Activated B cell treated with CpG ODN at 0.5 μM for 24 hours (primary cell): ENCODE measurements around the gene GNB1L. TPM values are rescaled to one million over a fixed set of nuclear protein-coding genes. Genes with fewer than 3 reads are reported as not detected.

ENCODE experiments used
- ATAC-seq: fragments of 200-7000 bp; cut with Tn5 transposase; one replicate; pipeline ENCODE4 v1.10.0; 2021; ENCODE audit warnings: low read depth, mild to moderate bottlenecking, moderate library complexity
- CTCF ChIA-PET: fragments of 350-600 bp; sonication (Branson Sonifier 250); formaldehyde crosslinking; loops from one replicate; lab custom pipeline; 2021; ENCODE audit warnings: antibody characterized with exemption; lab: Charles Lee
- POLR2A ChIA-PET: fragments of 350-600 bp; sonication (Branson Sonifier 250); formaldehyde crosslinking; loops from one replicate; lab custom pipeline; 2021; ENCODE audit warnings: antibody characterized with exemption; lab: Charles Lee
- DNase-seq: peaks from one replicate; pipeline ENCODE4 v3.0.0; 2022
- H3K27ac Mint-ChIP-seq: one replicate; pipeline ENCODE4 v1.8.0; 2020; ENCODE audit warnings: mixed read lengths
- H3K27me3 Mint-ChIP-seq: one replicate; pipeline ENCODE4 v1.8.0; 2021; ENCODE audit warnings: mixed read lengths
- H3K36me3 Mint-ChIP-seq: one replicate; pipeline ENCODE4 v1.8.0; 2021; ENCODE audit warnings: low read depth, mixed read lengths
- H3K4me1 Mint-ChIP-seq: one replicate; pipeline ENCODE4 v1.8.0; 2021; ENCODE audit warnings: mixed read lengths
- H3K4me3 Mint-ChIP-seq: one replicate; pipeline ENCODE4 v1.8.0; 2020; ENCODE audit warnings: mild to moderate bottlenecking, mixed read lengths
- H3K9me3 Mint-ChIP-seq: one replicate; pipeline ENCODE4 v1.8.0; 2020; ENCODE audit warnings: mixed read lengths
- CTCF ChIP-seq: fragments of 200-600 bp; IDR thresholded peaks from one replicate; pipeline ENCODE4 v1.8.0; 2022; ENCODE audit warnings: antibody characterized with exemption, mild to moderate bottlenecking
- intact Hi-C: fragments of 100-400 bp; cut with micrococcal nuclease; formaldehyde crosslinking; loops from one replicate; pipeline ENCODE4 v1.15.1; 2024
- total RNA-seq: library from RNA; stranded (reverse); gene quantifications from 2 replicates; pipeline ENCODE4 v1.2.3, GENCODE V29; 2022

GNB1L gene
- total RNA-seq, 1 donor from 2014 or later = 6.3 TPM

- Mint-ChIP-seq H3K4me1 (no peaks in the 10 kb centered on the region), H3K27me3 (no peaks in the 10 kb centered on the region), H3K9me3 (no peaks in the 10 kb centered on the region), H3K4me3 (no peak overlapping the region), H3K27ac (no peak overlapping the region), H3K36me3 (no peaks in the 10 kb centered on the region)
- ChIA-PET POLR2A (no interaction called here), CTCF (no interaction called here)
- ATAC-seq (no peak), DNase-seq (no peak)
- intact Hi-C loops = no loop called here
- no peak for TF ChIP-seq CTCF
Measured at GRCh38 chr22:19868773-19869471, 14.2 kb upstream of the GNB1L start.

DNA sequence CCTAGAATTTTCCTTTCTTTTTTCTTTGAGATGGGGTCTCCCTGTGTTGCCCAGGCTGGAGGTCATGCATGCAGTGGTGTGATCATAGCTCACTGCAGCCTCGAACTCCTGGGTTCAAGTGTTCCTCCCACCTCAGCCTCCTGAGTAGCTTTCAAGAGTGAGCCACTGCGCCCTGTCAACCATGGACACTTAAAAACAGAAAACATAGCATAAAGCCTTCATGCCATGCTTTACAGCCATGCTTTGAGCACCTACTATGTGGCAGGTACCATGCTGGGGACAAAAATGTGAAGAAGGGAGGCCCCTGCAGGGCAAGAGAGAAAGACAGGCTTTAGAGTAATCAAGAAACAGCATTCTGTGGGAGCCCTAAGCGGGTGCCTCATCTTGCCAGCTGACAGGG is 13.7 kb upstream of the GNB1L start:
- ChIA-PET CTCF (no interaction called here), POLR2A (no interaction called here)
- H3K4me3 Mint-ChIP-seq = no peak overlapping the region
- no peaks in the 10 kb centered on the region for H3K4me1 Mint-ChIP-seq
- no peaks in the 10 kb centered on the region for H3K27me3 Mint-ChIP-seq
- DNase-seq (no peak), ATAC-seq (no peak)
- no peak overlapping the region for H3K27ac Mint-ChIP-seq
- no peaks in the 10 kb centered on the region for H3K9me3 Mint-ChIP-seq
- no peak for TF ChIP-seq CTCF
- no peaks in the 10 kb centered on the region for H3K36me3 Mint-ChIP-seq
- intact Hi-C loops = no loop called here

DNA sequence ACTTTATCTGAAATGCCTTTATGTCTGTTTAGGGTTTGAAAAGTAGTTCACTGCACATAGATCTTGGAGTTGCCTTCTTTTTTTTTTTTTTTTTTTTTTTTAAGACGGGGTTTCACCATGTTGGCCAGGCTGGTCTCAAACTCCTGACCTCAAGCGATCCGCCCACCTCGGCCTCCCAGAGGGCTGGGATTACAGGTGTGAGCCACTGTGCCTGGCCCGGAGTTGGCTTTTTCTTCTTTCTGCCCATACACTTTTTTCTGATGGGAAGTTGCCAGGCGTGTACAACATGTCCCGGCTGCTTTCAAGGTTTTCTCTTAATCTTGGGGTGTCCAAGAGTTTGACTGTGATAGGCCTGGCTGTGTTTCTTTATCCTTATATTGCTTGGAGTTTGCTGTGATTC is 12.9 kb upstream of the GNB1L start:
- no peak for TF ChIP-seq CTCF
- DNase-seq = no peak
- H3K4me3 Mint-ChIP-seq = no peak overlapping the region
- no peaks in the 10 kb centered on the region for H3K36me3 Mint-ChIP-seq
- no peak for ATAC-seq
- H3K27me3 Mint-ChIP-seq = no peaks in the 10 kb centered on the region
- no peaks in the 10 kb centered on the region for H3K9me3 Mint-ChIP-seq
- no peak overlapping the region for H3K27ac Mint-ChIP-seq
- ChIA-PET POLR2A (no interaction called here), CTCF (no interaction called here)
- intact Hi-C loops = no loop called here
- H3K4me1 Mint-ChIP-seq = no peaks in the 10 kb centered on the region

- DNase-seq (no peak), ATAC-seq (no peak)
- CTCF ChIA-PET = interaction anchor here (0.7 kb wide), 1 partner anchor 11 kb away, joined by 3 read pairs; no protein-coding TSS in a partner anchor
- Mint-ChIP-seq H3K4me3 (no peak overlapping the region), H3K36me3 (no peaks in the 10 kb centered on the region), H3K9me3 (no peaks in the 10 kb centered on the region), H3K27ac (no peak overlapping the region), H3K27me3 (no peaks in the 10 kb centered on the region), H3K4me1 (no peaks in the 10 kb centered on the region)
- intact Hi-C loops = no loop called here
- POLR2A ChIA-PET = no interaction called here
- TF ChIP-seq CTCF = no peak
Measured at GRCh38 chr22:19866665-19867009, 12.0 kb upstream of the GNB1L start.

- no peak for TF ChIP-seq CTCF
- Mint-ChIP-seq H3K27me3 (no peaks in the 10 kb centered on the region), H3K27ac (no peak overlapping the region), H3K4me1 (no peaks in the 10 kb centered on the region), H3K9me3 (no peaks in the 10 kb centered on the region), H3K36me3 (no peaks in the 10 kb centered on the region), H3K4me3 (no peak overlapping the region)
- intact Hi-C loops = no loop called here
- ChIA-PET CTCF (no interaction called here), POLR2A (no interaction called here)
- DNase-seq (no peak), ATAC-seq (no peak)
Measured at GRCh38 chr22:19865141-19865829, 10.6 kb upstream of the GNB1L start.
